ENCODE results near the gene CHDH.

DNA sequence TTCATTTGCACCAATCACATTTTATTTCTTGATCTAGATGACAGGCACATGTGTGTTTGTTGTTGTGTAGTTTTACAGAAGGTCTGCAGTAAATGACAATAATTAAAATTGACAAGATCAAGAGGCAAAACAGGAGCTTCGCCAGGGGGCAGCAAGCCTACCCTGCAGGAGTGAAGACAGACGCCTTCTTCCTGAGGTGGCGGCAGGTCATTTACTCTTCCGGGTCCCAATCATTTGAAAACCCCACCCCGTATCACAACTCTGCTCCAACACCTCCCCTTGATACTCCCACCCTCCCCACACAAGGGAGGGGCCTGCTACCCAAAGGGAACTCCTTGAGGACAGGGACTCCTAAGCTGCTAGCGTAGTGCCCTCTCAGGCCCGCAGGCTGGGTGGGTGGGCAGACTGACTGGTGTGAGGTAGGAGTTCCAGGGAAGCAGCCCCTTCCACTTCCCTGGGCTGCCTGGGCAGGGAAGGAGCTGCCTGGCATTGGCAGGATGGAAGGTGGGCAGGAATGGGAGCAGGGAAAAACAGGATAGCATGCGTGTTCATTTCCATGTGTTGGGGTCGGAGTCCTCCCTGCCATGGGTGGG, 13.1 kb downstream of the CHDH start:
- TF ChIP-seq, protein P1, sequence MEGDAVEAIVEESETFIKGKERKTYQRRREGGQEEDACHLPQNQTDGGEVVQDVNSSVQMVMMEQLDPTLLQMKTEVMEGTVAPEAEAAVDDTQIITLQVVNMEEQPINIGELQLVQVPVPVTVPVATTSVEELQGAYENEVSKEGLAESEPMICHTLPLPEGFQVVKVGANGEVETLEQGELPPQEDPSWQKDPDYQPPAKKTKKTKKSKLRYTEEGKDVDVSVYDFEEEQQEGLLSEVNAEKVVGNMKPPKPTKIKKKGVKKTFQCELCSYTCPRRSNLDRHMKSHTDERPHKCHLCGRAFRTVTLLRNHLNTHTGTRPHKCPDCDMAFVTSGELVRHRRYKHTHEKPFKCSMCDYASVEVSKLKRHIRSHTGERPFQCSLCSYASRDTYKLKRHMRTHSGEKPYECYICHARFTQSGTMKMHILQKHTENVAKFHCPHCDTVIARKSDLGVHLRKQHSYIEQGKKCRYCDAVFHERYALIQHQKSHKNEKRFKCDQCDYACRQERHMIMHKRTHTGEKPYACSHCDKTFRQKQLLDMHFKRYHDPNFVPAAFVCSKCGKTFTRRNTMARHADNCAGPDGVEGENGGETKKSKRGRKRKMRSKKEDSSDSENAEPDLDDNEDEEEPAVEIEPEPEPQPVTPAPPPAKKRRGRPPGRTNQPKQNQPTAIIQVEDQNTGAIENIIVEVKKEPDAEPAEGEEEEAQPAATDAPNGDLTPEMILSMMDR (IDR thresholded peaks at IDR 0.05): no peak
- no peak for TF ChIP-seq POLR2A (IDR thresholded peaks at IDR 0.05)

Measured in right lobe of liver (tissue), 4 donors.